Stimulated activated CD8-positive, alpha-beta memory T cell treated with anti-CD3 and anti-CD28 coated beads, Interleukin-7, amount 100 ng/mL, for 48 hours (primary cell): ENCODE results near the gene NSDHL.
"Not testable (repeated sequence)": the region's sequence is repeated elsewhere in the genome, so short reads cannot be mapped to it uniquely, and the experiment has no call there.

Experiments
- DNase-seq, 2 donors: peaks; one replicate each; pipeline ENCODE4 v3.0.0-alpha.2; 2020; ENCODE audit warnings: low read depth in 1 of 2; ENCODE audit errors: extremely low read depth in 1 of 2

Gene NSDHL

DNA sequence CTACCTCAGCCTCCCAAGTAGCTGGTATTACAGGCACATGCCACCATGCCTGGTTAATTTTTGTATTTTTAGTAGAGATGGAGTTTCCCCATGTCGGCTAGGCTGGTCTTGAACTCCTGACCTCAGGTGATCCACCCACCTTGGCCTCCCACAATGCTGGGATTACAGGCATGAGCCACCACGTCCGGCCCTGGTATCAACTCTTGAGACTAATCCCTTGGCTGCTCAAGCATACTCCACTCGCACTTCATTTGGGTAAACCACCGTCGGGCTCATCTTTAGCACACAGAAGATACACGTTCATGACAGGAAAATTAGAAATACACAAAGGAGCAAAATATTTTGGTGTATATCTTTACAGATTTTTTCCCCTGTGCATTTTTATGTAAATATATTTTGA is 79.2 kb downstream of the NSDHL start:
- not testable (repeated sequence) for DNase-seq

DNA sequence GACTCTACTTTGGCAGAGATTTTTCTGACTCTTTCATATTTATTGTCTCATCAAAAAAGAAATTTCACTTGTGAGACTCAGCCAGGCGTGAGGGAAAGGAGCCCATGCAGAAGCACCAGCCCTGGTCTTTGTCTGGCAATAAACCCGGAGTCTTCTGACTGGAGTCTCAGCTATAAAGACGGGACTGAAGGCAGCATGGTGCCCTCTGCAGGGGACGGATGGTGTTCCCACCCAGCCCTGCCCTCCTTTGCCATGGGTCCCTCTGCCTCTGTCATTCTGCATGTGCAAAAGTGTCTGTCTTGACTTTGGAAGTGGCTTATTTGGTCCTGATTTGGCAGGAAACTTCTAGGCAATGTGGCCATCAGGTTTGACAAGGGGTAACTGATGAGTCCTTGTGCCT is 81.2 kb downstream of the NSDHL start:
- no peak for DNase-seq

DNA sequence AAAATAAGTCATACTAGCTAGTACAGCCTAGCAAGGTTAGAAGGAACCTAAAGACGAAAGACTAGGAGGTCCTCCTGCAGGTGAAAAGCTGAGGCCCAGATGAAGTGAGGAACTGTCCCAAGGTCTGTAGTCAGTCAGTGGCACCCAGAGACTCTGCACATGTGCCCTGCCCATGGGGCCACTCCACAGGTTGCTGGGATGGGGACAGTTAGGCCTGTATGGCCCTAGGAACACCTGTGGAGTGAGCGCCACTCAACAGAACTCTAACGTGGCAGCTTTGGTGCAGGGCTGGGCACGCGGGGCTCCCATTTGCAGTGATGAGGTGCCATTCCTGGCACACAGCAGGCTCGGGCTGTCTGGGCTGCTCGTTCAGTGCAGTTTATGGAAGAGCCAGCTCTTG is 81.8 kb downstream of the NSDHL start:
- DNase-seq, result no peak

DNA sequence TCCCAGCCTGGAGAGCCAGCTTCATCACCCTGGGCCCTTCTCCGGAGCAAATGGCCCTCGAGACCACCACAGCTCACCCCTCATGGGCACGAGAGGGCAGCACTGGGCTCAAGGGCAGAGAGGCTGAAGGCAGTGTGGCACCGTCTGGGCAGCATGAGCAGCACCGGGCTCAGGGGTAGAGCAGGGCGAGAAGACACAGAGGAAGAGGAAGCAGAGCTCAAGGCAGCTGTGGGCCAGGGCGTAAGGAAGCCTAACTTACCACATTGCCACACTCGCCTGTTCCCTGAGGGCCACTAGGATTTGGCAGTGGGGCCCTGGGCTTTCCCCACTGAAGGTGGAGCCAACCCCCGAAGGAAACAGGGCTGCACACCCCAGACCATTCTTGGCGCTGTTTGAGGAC is 82.5 kb downstream of the NSDHL start:
- no peak for DNase-seq

DNA sequence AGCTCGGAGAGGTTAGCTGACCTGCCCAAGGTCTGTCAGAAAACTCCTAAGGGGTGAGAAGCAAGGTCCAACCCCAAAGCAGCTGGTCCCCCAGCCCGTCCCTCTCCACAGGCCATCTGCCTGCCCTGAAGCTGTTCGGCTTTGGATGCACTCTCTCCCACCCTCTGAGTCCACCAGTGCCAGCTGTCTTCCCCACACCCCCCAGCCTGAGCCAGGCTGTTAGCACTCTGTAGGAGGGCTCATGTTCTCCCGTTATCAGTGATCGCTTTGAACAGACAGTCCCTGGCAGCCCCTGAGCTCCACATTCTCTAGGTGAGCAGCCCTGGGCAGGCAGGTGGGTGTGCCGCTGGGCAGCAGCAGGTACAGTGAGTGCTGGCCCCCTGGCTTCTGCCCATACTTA is 83.0 kb downstream of the NSDHL start:
- no peak for DNase-seq

DNA sequence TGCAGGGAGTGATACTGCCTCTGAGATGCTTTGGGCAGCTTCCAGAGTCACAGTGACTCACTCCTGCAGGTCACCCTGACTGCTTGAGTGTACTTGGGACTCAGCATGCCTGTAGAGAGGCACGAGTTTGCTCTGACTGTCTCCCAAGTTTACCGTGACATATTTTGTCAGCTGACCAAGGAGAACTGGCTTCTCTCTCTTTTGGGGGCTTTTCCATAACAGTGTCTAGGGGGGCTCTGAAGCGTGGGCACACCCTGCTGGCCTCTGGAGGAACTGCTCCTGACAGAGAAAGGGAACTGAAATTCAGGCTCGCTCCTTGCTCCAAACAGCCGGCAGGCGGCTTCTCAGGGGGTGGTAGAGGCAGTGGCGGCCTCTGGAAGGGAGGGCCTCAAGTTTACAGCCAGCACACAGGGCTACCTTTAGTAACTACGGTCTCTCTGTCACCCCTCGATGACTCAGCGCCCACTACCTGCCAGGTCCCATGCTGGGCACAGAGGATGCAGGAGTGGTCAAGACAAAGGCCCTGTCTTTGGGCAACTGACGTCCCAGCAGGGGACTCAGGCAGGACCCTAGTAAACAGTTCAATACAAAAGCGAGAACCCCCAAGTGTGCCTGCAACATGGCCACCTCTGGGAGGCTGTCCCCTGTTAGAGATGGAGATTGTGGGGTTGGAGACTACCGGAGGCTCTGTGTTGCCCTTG is 84.8 kb downstream of the NSDHL start:
- DNase-seq, result no peak

DNA sequence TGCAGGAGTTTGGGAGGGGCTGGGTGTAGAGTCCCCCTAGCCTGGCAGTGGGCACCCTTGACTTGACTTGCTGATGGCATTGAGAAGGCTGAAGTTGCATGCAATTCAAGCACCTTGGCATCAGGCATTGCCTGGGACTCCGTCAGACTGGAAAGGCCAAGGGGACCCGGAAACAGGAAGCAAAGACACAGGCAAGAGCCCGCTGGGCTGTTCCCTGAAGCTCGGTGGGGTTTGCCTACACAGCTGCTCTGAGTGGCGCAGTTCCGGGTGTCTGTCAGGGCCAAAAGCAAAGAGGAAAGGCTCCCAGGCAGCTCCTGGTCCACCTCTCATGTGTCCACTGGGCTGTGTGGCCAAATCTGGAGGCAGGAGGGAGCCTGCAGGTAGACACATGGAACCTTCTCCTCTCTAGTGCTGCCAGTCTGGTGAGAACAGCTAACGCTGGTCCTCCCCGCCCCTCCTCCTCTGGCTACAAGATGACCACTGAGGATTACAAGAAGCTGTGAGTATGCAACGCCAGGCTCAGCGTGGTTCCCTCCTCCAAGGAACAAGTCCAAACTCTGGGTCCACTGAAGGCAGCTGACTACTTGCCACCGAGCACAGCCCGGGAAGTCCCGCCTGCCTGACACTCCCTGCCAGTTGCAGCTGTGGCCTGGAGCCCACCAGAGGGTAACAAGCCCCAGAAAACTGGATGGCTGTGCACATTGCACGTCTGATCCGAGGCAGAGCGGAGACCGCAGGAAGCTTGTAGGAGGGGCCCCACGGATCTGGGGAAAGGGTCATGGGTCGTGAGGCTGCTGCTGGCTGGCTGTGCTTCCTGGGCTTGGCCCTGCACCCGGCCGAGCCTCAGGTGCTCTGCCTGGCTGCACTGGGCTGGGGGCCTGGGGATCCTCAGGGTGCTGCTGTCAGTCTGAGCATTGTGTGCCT is 87.1 kb downstream of the NSDHL start:
- DNase-seq, result no peak

DNA sequence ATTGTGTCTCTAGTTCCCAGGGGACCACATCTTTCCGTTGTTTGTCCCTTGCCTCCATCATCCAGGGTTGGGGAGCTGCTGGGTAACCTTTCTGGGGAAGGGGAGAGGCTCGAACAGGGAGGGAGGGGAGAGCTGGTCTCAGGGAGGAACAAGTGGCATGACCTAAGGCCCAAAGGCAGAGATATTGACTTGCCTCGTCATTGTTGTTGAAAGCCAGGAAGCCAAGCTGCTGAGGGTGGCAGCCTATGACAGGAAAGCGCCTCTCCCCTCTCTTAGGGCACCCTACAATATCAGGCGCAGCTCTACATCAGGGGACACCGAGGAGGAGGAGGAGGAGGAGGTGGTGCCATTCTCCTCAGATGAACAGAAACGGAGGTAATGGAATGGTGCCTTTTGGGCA is 87.8 kb downstream of the NSDHL start:
- no peak for DNase-seq
